GM18502 (cell line): ENCODE measurements around the gene LRFN3.

Experiments
- ATAC-seq: cut with Tn5 transposase; IDR thresholded peaks from one replicate; pipeline ENCODE4 v1.9.1; 2021; ENCODE audit warnings: mild to moderate bottlenecking; ENCODE audit not compliant: unreplicated experiment, poor library complexity

Gene LRFN3

DNA sequence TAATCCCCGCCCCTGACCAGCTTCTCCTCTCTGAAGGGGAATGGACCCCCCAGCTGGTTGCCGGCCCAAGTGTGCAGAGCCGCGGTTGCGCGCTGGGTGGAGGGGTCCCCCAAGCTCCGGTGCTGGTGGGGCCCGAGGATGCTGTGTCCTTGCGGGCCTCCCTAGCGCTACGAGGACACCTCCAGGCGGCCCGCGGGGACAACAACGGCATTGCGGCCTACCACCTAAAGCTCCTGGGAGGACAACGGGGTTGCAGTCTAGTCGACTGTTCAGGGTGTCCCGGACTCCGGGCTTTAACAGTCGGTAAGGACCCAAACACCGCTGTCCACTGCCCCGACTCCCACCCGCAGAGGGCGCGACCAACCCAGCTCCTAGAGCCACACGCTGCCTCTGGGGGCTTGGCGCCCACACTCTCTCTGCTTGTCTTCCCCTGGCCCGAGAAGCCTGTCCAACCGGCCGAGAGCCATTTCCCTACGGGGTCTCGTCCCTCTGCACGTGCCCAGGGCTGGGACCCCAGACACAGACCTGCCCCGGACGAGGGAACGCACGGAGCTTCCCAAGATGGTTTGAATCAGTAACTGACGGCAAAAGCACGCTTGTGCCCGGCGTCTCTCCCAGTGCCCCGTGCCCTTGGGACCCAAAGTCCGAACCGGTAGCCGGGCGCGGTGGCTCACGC lies 57.9 kb downstream of the LRFN3 start:
- ATAC-seq = no peak
